Measurements from ENCODE around the gene RPS2.

The RPS2 gene

DNA sequence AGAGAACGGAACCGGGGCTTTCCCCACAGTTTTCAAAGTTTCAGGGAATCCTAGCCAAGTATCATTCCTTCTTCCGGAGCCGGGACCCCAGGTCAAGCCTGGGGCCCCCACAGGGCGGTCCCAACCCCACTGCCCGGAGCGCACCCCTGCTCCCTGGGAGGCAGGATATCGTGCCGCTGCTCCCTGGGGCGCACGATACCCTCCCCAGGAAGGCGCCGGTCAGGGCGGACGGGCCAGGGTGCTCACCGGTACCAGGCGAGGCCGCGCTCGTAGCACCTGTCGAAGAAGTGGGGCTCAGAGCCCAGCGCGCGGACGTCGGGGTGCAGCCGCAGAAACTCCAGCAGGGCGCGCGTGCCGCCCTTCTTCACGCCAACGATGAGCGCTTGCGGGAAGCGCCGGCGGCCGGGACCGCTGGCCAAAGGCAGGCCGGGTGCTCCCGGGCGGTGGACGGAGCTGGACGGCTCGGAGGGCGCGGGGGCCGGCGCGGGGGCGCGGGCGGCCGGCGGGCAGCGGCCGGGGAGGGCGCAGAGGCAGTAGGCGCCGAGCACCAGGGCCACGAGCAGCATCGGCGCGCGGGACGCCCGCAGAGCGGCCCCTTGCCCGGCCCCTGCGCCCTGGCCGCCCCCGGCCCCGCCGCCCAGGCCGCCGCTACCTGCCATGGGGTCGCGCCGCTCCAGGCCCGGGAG, 46.8 kb downstream of the RPS2 start:
- no peak for DNase-seq

GRCh38 chr16:1917056-1917664, 47.5 kb downstream of the RPS2 start:
- no peak for DNase-seq

GRCh38 chr16:1916640-1916990, 48.0 kb downstream of the RPS2 start:
- DNase-seq, result no peak

- DNase-seq, result no peak
Measured at GRCh38 chr16:1915732-1916639, 48.6 kb downstream of the RPS2 start.

DNA sequence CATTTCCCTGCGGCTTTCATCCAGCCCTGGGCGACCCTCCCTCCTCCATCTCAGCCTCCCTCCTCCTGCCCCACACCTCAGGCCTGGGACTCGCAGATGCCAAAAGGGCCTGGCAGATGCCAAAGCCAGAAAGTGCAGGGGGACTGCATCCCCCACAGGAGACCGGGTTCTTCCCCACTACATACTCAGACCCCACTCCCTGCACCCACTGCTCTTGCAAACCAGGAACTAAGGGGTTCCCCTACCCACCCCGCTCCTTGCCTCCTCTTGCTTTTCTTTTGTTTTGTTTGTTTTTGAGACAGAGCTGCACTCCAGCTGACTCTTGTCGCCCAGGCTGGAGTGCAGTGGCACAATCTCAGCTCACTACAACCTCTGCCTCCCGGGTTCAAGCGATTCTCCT, 49.6 kb downstream of the RPS2 start:
- DNase-seq, result no peak

DNA sequence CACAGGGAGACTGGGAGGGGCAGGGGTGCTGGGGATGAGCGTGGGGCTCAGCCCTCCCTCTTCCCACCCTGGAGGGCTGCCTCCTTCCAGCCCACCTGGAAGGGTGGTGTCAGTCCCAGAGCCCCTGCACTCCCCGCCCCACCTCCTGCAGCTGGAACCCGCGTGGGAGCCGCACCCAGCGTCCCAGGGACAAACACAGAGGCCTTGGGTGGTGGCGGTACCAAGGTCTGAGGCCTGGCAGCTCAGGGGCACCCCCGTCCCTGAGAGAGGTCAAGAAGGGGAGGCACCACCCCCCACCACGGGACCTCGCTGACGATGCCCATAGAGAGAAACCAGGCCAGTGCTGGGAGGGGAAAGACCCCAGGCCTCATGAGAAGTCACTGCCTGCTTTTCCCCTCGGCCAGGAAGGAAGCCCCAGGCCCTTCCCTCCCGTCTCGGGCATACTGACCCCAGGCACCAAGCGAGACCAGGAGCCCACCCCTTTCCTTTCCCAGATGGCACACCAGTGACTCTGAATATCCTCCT, 50.5 kb downstream of the RPS2 start:
- no peak for DNase-seq

DNA sequence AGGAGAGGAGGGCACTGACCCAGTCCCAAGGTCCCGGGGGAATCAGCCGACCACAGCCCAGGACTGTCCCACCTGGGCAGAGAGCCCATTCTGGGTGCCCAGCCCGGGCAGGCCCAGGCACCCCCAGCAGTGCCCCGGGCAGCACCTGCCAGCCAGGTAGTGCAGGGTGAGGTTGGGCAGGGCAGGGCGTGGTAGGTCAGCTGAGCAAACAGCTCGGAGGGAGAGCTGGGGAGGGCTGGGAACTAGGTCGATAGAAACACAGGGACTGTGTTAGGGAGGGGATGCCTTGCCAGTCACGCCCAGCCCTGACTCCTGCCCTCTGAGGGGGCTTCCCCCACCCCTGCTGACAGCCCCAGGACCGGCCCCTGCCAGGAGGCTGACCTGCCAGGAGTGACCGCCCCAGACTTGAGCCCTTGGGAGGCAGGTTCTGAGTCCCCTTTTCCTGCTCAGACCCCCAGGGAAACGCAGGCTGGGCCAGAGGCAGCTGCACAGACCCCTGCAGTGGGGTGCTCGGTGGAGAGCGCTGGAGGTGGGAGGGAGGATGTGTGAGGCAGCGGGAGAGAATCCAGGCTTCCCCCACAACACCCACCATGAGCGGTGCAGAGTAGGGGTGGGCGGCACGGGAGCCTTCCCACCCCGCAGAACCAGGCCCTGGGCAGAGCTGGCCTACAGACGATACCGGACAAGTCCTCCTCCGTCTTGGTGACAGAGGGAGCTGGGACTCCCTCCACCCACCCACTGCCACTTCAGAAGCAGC, 51.1 kb downstream of the RPS2 start:
- no peak for DNase-seq

- no peak for DNase-seq
Measured at GRCh38 chr16:1912215-1912543, 52.4 kb downstream of the RPS2 start.
